Measurements from ENCODE around the gene HID1.

Gene HID1

GRCh38 chr17:74946641-74947040, 25.9 kb downstream of the HID1 start:
- DNase-seq, result no peak

GRCh38 chr17:74945543-74945942, 27.0 kb downstream of the HID1 start:
- DNase-seq, result no peak

GRCh38 chr17:74943808-74944522, 28.6 kb downstream of the HID1 start:
- no peak for DNase-seq

GRCh38 chr17:74941128-74941725, 31.3 kb downstream of the HID1 start:
- DNase-seq, result no peak

- no peak for DNase-seq
Measured at GRCh38 chr17:74939534-74939933, 33.0 kb downstream of the HID1 start.

- DNase-seq, result no peak
Measured at GRCh38 chr17:74938194-74938950, 34.2 kb downstream of the HID1 start.

- no peak for DNase-seq
Measured at GRCh38 chr17:74937064-74938051, 35.2 kb downstream of the HID1 start.

GRCh38 chr17:74936470-74936799, 36.1 kb downstream of the HID1 start:
- no peak for DNase-seq

GRCh38 chr17:74935585-74936469, 36.7 kb downstream of the HID1 start, which contains the start of gene OTOP3:
OTOP3 (plus strand) TSS chr17:74935898; CDS start chr17:74935922, 24 bp downstream.
- no peak for DNase-seq

- DNase-seq, result no peak
Measured at GRCh38 chr17:74935048-74935447, 37.5 kb downstream of the HID1 start.

GRCh38 chr17:74930535-74931036, 42.0 kb downstream of the HID1 start:
- DNase-seq, result no peak

GRCh38 chr17:74928786-74929185, 43.8 kb downstream of the HID1 start:
- DNase-seq, result no peak

- DNase-seq, result no peak
Measured at GRCh38 chr17:74925242-74925641, 47.3 kb downstream of the HID1 start.

- DNase-seq, result no peak
Measured at GRCh38 chr17:74924250-74924948, 48.2 kb downstream of the HID1 start, which contains the start of gene OTOP2. OTOP2 (plus strand) TSS chr17:74924273; CDS start chr17:74924633, 360 bp downstream.

GRCh38 chr17:74923538-74924249, 48.9 kb downstream of the HID1 start:
- peak; percentile 3 for DNase-seq

GRCh38 chr17:74922694-74923537, 49.6 kb downstream of the HID1 start, which contains the start of gene USH1G:
USH1G (minus strand) TSS chr17:74923255; CDS start chr17:74923073, 182 bp downstream.
- DNase-seq, result no peak

GRCh38 chr17:74922172-74922571, 50.4 kb downstream of the HID1 start:
- no peak for DNase-seq

GRCh38 chr17:74921769-74922168, 50.8 kb downstream of the HID1 start:
- no peak for DNase-seq
